Smooth muscle cell (in vitro differentiated cells): ENCODE data around the gene ELP5. TPM values are rescaled to one million over a fixed set of nuclear protein-coding genes. Genes with fewer than 3 reads are reported as not detected.
A peak's percentile ranks its signal among the peaks of the same experiment; 100 is the strongest.

ENCODE experiments used
- DNase-seq: peaks from one replicate; lab custom pipeline; 2025; ENCODE audit not compliant: unreplicated experiment; lab: John Stamatoyannopoulos, UW
- H2AFZ ChIP-seq: fragments of 200-600 bp; sonication (generic); 2 replicates; pipeline ENCODE4 v1.6.0; 2016; ENCODE audit warnings: antibody characterized with exemption, low read depth, mild to moderate bottlenecking
- H3F3A ChIP-seq: fragments of 200-600 bp; sonication (generic); 2 replicates; pipeline ENCODE4 v1.6.0; 2017; ENCODE audit warnings: antibody characterized with exemption, low read depth
- H3K27ac ChIP-seq: fragments of 200-600 bp; sonication (generic); 2 replicates; pipeline ENCODE4 v1.5.1; 2016; ENCODE audit warnings: low read depth, mild to moderate bottlenecking
- H3K27me3 ChIP-seq: fragments of 200-600 bp; sonication (generic); 2 replicates; pipeline ENCODE4 v1.6.1; 2016; ENCODE audit warnings: low read depth, mild to moderate bottlenecking
- H3K36me3 ChIP-seq: fragments of 200-600 bp; sonication (generic); 2 replicates; pipeline ENCODE4 v1.5.1; 2016; ENCODE audit warnings: low read depth
- H3K4me1 ChIP-seq: fragments of 200-600 bp; sonication (generic); 2 replicates; pipeline ENCODE4 v1.5.1; 2016; ENCODE audit warnings: low read depth
- H3K4me2 ChIP-seq: fragments of 200-600 bp; sonication (generic); 2 replicates; pipeline ENCODE4 v1.6.0; 2016; ENCODE audit warnings: mild to moderate bottlenecking
- H3K4me3 ChIP-seq: fragments of 200-600 bp; sonication (generic); 2 replicates; pipeline ENCODE4 v1.5.1; 2016; ENCODE audit warnings: mild to moderate bottlenecking
- H3K79me2 ChIP-seq: fragments of 200-600 bp; sonication (generic); 2 replicates; pipeline ENCODE4 v1.6.0; 2016; ENCODE audit warnings: low read depth, mild to moderate bottlenecking
- H3K9ac ChIP-seq: fragments of 200-600 bp; sonication (generic); 2 replicates; pipeline ENCODE4 v1.6.0; 2016; ENCODE audit warnings: low read depth
- H3K9me3 ChIP-seq: fragments of 200-600 bp; sonication (generic); replicated peaks from 2 replicates; pipeline ENCODE4 v1.5.1; 2016; ENCODE audit warnings: low read depth
- H4K20me1 ChIP-seq: fragments of 200-600 bp; sonication (generic); 2 replicates; pipeline ENCODE4 v1.6.0; 2016; ENCODE audit warnings: low read depth
- CTCF ChIP-seq: fragments of 200-600 bp; sonication (generic); IDR thresholded peaks from 2 replicates; pipeline ENCODE4 v1.5.1; 2017; ENCODE audit warnings: borderline replicate concordance, mild to moderate bottlenecking, antibody characterized with exemption; ENCODE audit not compliant: insufficient read depth, poor library complexity, severe bottlenecking
- WGBS: methylation state at CpG from one replicate; pipeline ENCODE4 v1.1.7; 2016; ENCODE audit warnings: low lambda C conversion rate; 5-methylcytosine and 5-hydroxymethylcytosine counted together
- polyA plus RNA-seq: library from polyadenylated mRNA; unstranded; fragments of >200 nt; fragmentation: Nextera tagmentation; extraction: Ambion mirVana; gene quantifications from 2 replicates; pipeline ENCODE4 v1.2.1, GENCODE V29; 2016
- total RNA-seq: library from RNA; depleted of rRNA; stranded (reverse); fragments of >200 nt; gene quantifications from 2 replicates; pipeline ENCODE4 v1.2.3, GENCODE V29; 2014

Gene ELP5
- total and polyA plus RNA-seq, 2 experiments from 2014 or later = 18.7 to 42.4 TPM

DNA sequence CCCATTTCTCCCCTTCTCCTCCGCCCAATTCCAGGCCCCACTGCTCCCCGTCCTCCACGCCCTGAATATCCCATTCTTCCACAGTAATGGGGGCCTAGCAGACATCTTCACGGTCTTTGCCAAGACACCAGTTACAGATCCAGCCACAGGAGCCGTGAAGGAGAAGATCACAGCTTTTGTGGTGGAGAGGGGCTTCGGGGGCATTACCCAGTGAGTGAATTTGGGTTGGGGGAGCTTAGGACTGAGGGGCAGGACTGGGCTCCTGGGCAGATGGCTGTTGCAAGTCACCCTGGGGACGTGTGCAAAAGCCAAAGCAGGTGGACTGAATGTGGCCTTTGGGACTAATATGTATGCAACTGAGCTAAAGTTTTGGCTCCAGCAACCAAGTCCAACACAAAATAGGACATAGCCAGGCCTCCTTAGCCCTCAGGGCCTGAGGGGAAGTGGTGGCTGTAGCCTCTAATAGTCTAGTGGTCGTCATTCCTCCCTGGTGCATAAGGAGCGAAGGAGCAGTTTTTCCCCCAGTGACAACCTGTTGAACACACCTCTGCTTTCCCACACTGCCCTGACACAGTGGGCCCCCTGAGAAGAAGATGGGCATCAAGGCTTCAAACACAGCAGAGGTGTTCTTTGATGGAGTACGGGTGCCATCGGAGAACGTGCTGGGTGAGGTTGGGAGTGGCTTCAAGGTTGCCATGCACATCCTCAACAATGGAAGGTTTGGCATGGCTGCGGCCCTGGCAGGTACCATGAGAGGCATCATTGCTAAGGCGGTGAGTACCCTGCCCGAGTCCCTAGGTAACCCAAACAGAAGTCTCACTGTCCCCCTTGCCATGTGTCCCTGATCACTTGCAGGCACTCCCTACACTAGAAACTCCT is 29.7 kb upstream of the ELP5 start:
- Histone ChIP-seq H3F3A (peaks cover 13% of the 10 kb centered on the region), H3K9me3 (no peaks in the 10 kb centered on the region)
- WGBS = 93% methylated on average over 15 of the region's 15 CpGs

DNA sequence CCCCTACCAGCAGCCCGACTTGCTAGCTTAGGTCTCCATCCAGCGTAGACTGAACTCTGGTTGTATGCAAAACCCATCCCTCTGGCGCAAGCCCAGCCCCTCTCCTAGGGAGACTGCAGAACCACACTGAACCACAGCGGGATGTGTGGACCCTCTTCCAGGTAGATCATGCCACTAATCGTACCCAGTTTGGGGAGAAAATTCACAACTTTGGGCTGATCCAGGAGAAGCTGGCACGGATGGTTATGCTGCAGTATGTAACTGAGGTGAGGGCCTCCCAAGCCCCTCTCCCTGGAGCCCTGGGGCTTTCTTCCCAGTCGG is 29.1 kb upstream of the ELP5 start:
- H4K20me1 ChIP-seq = peaks cover 60% of the 10 kb centered on the region

More for the DNA sequence above, 29.7 kb upstream of the ELP5 start:
- H2AFZ ChIP-seq = no peak overlapping the region
- peaks cover 5% of the 10 kb centered on the region for H3K79me2 ChIP-seq
- H3K27ac ChIP-seq = peak overlapping the region; percentile 19
- peaks cover 25% of the 10 kb centered on the region for H3K4me1 ChIP-seq
- H3K4me3 ChIP-seq = no peak overlapping the region
- peaks cover 59% of the 10 kb centered on the region for H4K20me1 ChIP-seq
- no peak for TF ChIP-seq CTCF
- no peaks in the 10 kb centered on the region for H3K27me3 ChIP-seq
- no peak overlapping the region for H3K9ac ChIP-seq
- no peak overlapping the region for H3K4me2 ChIP-seq
- DNase-seq = no peak
- no peaks in the 10 kb centered on the region for H3K36me3 ChIP-seq

DNA sequence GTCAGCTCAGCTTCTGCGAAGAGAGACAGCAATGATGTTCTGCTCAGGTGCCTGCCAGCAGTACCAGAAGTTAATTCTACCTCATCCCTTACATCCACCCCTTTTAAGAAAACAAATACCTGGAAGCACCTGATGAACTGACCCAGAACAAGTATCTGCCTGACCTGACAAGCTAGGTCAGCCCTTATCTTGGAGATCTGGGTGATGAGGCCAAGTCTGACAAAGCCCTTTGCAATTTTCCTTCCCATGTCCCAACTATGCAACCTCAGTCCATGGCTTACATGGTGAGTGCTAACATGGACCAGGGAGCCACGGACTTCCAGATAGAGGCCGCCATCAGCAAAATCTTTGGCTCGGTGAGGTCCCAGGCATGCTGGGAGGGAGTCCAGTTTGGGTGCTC is 28.6 kb upstream of the ELP5 start:
- H3K36me3 ChIP-seq = no peaks in the 10 kb centered on the region
- no peak overlapping the region for H3K4me2 ChIP-seq
- WGBS = 90% methylated on average over 4 of the region's 4 CpGs

More for the DNA sequence above, 29.1 kb upstream of the ELP5 start:
- Histone ChIP-seq H3K4me3 (no peak overlapping the region), H3F3A (peaks cover 13% of the 10 kb centered on the region), H3K79me2 (peaks cover 5% of the 10 kb centered on the region), H3K9me3 (no peaks in the 10 kb centered on the region), H3K27me3 (no peaks in the 10 kb centered on the region), H3K4me2 (no peak overlapping the region), H3K36me3 (no peaks in the 10 kb centered on the region), H2AFZ (no peak overlapping the region), H3K27ac (no peak overlapping the region), H3K9ac (no peak overlapping the region), H3K4me1 (peaks cover 22% of the 10 kb centered on the region)
- no peak for DNase-seq
- no peak for TF ChIP-seq CTCF
- 92% methylated on average over 7 of the region's 7 CpGs for WGBS

More for the DNA sequence above, 28.6 kb upstream of the ELP5 start:
- Histone ChIP-seq H3K9ac (no peak overlapping the region), H3K79me2 (peaks cover 5% of the 10 kb centered on the region), H4K20me1 (peaks cover 62% of the 10 kb centered on the region), H3K4me1 (peaks cover 18% of the 10 kb centered on the region), H3K9me3 (no peaks in the 10 kb centered on the region), H3K27me3 (no peaks in the 10 kb centered on the region), H3K27ac (no peak overlapping the region), H3F3A (peaks cover 13% of the 10 kb centered on the region), H2AFZ (no peak overlapping the region), H3K4me3 (no peak overlapping the region)
- TF ChIP-seq CTCF = no peak
- DNase-seq = no peak
